ENCODE data around the gene DISC1.
"Not testable (repeated sequence)": the region's sequence is repeated elsewhere in the genome, so short reads cannot be mapped to it uniquely, and the experiment has no call there.

Gene DISC1

DNA sequence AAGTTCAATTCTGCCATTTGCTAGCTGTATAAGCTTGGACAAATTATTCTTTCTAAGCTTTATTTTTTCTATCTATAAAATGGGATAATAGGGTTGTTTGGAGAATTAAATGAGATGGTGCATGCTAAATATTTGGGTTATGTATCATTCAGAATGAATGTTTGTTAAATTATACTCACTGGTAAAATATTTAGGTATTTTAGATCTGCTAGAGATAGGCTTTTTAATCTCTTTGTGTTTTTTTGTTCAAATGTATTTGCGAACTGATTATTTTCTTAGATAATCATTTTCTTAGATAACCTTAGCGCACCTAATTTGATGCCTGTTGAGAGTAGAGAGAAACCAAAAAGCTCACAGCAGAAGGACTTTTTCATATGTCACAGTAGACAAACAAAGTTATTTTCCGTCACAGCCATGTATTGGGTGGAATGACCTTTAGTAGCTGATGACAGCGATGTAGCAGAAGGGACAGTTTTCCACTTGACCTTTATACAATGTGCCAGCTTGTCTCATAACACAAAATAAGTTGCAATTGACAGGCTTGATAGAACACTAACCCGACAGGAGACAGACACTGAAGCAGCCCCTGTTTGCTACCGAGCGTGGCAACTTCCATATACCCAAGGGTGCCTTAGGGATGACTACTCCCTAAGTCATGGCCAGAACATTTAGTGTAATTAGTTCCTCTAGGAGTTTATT is 93.0 kb downstream of the DISC1 start:
- no peak for DNase-seq (ENCODE audit: insufficient read length, low spot score)
- FAIRE-seq = no peak
- no peak for TF ChIP-seq TAF1 (IDR thresholded peaks at IDR 0.05; ENCODE audit: low read depth, low read length)
- TF ChIP-seq SPI1 (IDR thresholded peaks at IDR 0.05; ENCODE audit: low read depth, low read length) = no peak
- no peak for TF ChIP-seq POLR2AphosphoS5 (IDR thresholded peaks at IDR 0.05; ENCODE audit: low read depth, low read length)
- no peak for TF ChIP-seq POLR2A (IDR thresholded peaks at IDR 0.05; ENCODE audit: low read depth, low read length)
- no peak for TF ChIP-seq POU2F2 (IDR thresholded peaks at IDR 0.05; ENCODE audit: low read depth, low read length)
- TF ChIP-seq PAX5 (IDR thresholded peaks at IDR 0.05; ENCODE audit: insufficient read depth, low read length, severe bottlenecking) = no peak

- DNase-seq (ENCODE audit: insufficient read length, low spot score) (no peak), FAIRE-seq (no peak)
- TF ChIP-seq POU2F2 (IDR thresholded peaks at IDR 0.05; ENCODE audit: low read depth, low read length) (no peak), TAF1 (IDR thresholded peaks at IDR 0.05; ENCODE audit: low read depth, low read length) (no peak), POLR2AphosphoS5 (IDR thresholded peaks at IDR 0.05; ENCODE audit: low read depth, low read length) (no peak), SPI1 (IDR thresholded peaks at IDR 0.05; ENCODE audit: low read depth, low read length) (no peak), POLR2A (IDR thresholded peaks at IDR 0.05; ENCODE audit: low read depth, low read length) (no peak), PAX5 (IDR thresholded peaks at IDR 0.05; ENCODE audit: insufficient read depth, low read length, severe bottlenecking) (no peak)
Observed at GRCh38 chr1:231720652-231721325, 94.2 kb downstream of the DISC1 start.

- DNase-seq (ENCODE audit: insufficient read length, low spot score) (no peak), FAIRE-seq (no peak)
- TF ChIP-seq SPI1 (IDR thresholded peaks at IDR 0.05; ENCODE audit: low read depth, low read length) = no peak
- TF ChIP-seq POU2F2 (IDR thresholded peaks at IDR 0.05; ENCODE audit: low read depth, low read length) = no peak
- no peak for TF ChIP-seq TAF1 (IDR thresholded peaks at IDR 0.05; ENCODE audit: low read depth, low read length)
- no peak for TF ChIP-seq POLR2A (IDR thresholded peaks at IDR 0.05; ENCODE audit: low read depth, low read length)
- no peak for TF ChIP-seq POLR2AphosphoS5 (IDR thresholded peaks at IDR 0.05; ENCODE audit: low read depth, low read length)
- no peak for TF ChIP-seq PAX5 (IDR thresholded peaks at IDR 0.05; ENCODE audit: insufficient read depth, low read length, severe bottlenecking)
Observed at GRCh38 chr1:231721436-231721835, 94.8 kb downstream of the DISC1 start.

DNA sequence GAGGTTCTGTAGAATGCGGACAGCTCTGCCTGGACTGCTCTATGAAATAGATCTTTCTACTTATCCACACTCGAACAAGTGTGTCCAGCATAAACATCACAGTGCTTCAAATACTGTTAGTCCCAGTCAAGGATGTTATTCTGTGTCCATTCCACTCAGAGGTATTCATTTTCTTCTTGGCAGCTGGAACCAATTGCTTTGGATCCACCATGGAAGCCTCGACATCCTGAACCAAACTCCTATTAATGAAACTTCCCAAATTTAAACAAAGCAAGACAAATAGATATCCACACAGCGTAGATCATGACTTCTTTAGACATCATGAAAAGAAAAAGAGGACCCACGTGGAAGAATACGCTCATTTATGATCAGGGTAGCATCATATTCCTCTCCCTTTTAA is 95.8 kb downstream of the DISC1 start:
- FAIRE-seq (no peak), DNase-seq (ENCODE audit: insufficient read length, low spot score) (no peak)
- no peak for TF ChIP-seq TAF1 (IDR thresholded peaks at IDR 0.05; ENCODE audit: low read depth, low read length)
- no peak for TF ChIP-seq PAX5 (IDR thresholded peaks at IDR 0.05; ENCODE audit: insufficient read depth, low read length, severe bottlenecking)
- TF ChIP-seq POU2F2 (IDR thresholded peaks at IDR 0.05; ENCODE audit: low read depth, low read length) = no peak
- no peak for TF ChIP-seq POLR2A (IDR thresholded peaks at IDR 0.05; ENCODE audit: low read depth, low read length)

DNA sequence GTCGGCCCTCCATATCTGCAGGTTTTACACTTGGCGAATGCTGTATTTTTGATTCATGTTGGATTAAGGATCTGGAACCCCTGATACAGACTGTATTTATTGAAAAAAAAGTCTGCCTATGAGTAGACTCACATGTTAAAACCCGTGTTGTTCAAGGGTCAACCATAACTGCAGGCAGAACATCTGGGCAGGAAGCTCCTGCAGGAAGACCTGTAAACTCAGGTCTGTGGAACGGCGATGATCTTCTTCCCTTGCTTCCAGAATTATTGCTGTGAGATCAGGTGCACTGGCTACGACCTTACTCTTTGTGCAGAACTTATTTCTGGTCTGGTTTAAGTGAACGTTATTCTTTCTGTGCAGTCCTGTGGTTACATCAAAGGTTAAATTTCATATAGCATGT is 96.6 kb downstream of the DISC1 start:
- no peak for DNase-seq (ENCODE audit: insufficient read length, low spot score)
- FAIRE-seq = no peak
- no peak for TF ChIP-seq POU2F2 (IDR thresholded peaks at IDR 0.05; ENCODE audit: low read depth, low read length)
- TF ChIP-seq TAF1 (IDR thresholded peaks at IDR 0.05; ENCODE audit: low read depth, low read length) = no peak
- no peak for TF ChIP-seq PAX5 (IDR thresholded peaks at IDR 0.05; ENCODE audit: insufficient read depth, low read length, severe bottlenecking)
- TF ChIP-seq POLR2A (IDR thresholded peaks at IDR 0.05; ENCODE audit: low read depth, low read length) = no peak
- no peak for TF ChIP-seq POLR2AphosphoS5 (IDR thresholded peaks at IDR 0.05; ENCODE audit: low read depth, low read length)
- no peak for TF ChIP-seq SPI1 (IDR thresholded peaks at IDR 0.05; ENCODE audit: low read depth, low read length)

DNA sequence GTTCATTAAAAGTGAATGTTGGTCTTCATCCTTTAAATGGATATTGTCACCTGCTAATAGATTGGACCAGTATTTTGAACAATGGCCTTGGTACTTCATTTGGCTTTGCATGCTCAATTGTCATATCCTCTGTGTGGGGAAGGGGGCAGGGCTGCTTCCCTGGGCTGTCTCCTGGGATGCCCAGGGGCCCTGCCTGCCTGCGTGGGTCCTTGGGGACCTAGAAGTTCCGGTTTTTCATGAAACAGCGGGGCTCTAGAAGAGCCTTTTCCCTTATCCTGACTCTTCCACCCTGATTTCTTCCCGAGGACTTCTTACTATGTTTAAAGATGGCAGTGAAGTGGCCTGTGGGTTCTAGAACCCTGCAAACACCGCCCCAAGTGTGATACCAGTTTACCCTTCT is 97.5 kb downstream of the DISC1 start:
- DNase-seq (ENCODE audit: insufficient read length, low spot score) (no peak), FAIRE-seq (no peak)
- TF ChIP-seq TAF1 (IDR thresholded peaks at IDR 0.05; ENCODE audit: low read depth, low read length) (no peak), POLR2A (IDR thresholded peaks at IDR 0.05; ENCODE audit: low read depth, low read length) (no peak), PAX5 (IDR thresholded peaks at IDR 0.05; ENCODE audit: insufficient read depth, low read length, severe bottlenecking) (no peak), POLR2AphosphoS5 (IDR thresholded peaks at IDR 0.05; ENCODE audit: low read depth, low read length) (no peak), SPI1 (IDR thresholded peaks at IDR 0.05; ENCODE audit: low read depth, low read length) (no peak), POU2F2 (IDR thresholded peaks at IDR 0.05; ENCODE audit: low read depth, low read length) (no peak)

DNA sequence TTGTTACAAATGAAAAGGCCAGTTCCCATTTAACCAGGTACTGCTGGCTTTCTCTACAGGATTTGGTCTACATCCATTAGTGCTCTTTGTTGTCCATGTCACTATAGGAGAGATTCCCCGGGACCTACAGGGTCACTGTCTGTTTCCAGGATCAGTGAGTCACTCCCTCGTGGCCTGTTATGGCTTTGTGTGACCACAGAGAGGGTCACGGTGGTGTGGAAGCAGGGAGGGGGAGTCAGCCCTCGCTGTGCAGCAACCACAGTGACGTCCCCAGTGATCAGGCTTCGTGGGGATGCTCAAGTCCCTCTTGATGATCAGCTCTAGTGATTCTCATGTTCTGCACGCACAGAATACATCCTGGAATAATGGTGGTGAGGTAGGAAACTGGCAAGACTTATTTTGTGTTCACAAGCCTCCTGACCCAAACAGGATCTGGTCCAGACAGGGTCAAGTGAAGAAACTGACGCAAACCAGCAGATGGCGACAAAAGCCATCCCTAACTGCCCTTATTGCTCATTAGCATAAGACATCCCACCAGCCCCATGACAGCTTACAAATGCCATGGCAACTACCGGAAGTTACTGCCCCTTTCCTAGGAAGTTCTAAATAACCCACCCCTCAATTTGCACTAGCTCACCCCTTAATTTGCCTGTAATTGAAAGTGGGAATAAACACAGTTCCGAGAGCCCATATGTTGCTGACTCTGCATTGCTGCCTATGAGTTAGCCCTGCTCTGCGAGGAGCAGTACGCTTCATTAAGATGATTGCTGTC is 98.5 kb downstream of the DISC1 start:
- no peak for TF ChIP-seq PAX5 (IDR thresholded peaks at IDR 0.05; ENCODE audit: insufficient read depth, low read length, severe bottlenecking)
- no peak for TF ChIP-seq TAF1 (IDR thresholded peaks at IDR 0.05; ENCODE audit: low read depth, low read length)
- no peak for TF ChIP-seq SPI1 (IDR thresholded peaks at IDR 0.05; ENCODE audit: low read depth, low read length)
- TF ChIP-seq POU2F2 (IDR thresholded peaks at IDR 0.05; ENCODE audit: low read depth, low read length) = no peak
- TF ChIP-seq POLR2AphosphoS5 (IDR thresholded peaks at IDR 0.05; ENCODE audit: low read depth, low read length) = no peak
- TF ChIP-seq POLR2A (IDR thresholded peaks at IDR 0.05; ENCODE audit: low read depth, low read length) = no peak
- no peak for FAIRE-seq

DNA sequence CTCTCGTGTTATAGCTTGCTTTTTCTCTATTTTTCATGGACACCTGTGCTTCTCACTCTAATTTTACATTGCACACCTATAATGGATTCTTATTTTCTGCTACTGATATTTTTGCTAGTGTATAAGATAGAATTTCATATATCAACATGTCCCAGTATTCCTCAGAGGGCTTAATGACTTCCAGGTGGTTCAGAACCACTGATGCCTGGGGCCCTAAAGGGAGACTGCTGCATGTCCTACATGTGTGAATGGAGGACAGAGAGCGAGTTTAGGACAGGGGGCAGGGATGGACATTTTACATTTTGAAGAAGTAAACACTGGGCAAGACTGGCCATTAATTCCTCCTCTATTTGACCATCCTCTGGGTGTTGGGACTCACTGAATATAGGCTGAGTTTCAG is 100.6 kb downstream of the DISC1 start:
- DNase-seq (ENCODE audit: insufficient read length, low spot score) (no peak), FAIRE-seq (no peak)
- TF ChIP-seq POLR2A (IDR thresholded peaks at IDR 0.05; ENCODE audit: low read depth, low read length) = no peak
- TF ChIP-seq PAX5 (IDR thresholded peaks at IDR 0.05; ENCODE audit: insufficient read depth, low read length, severe bottlenecking) = no peak
- TF ChIP-seq POU2F2 (IDR thresholded peaks at IDR 0.05; ENCODE audit: low read depth, low read length) = no peak
- no peak for TF ChIP-seq TAF1 (IDR thresholded peaks at IDR 0.05; ENCODE audit: low read depth, low read length)
- TF ChIP-seq POLR2AphosphoS5 (IDR thresholded peaks at IDR 0.05; ENCODE audit: low read depth, low read length) = no peak
- no peak for TF ChIP-seq SPI1 (IDR thresholded peaks at IDR 0.05; ENCODE audit: low read depth, low read length)

More for the DNA sequence above, 98.5 kb downstream of the DISC1 start:
- peak; percentile 6 for DNase-seq (ENCODE audit: insufficient read length, low spot score)

GRCh38 chr1:231728987-231729386 is 102.4 kb downstream of the DISC1 start:
- FAIRE-seq = not testable (repeated sequence)

More at GRCh38 chr1:231728987-231729386, 102.4 kb downstream of the DISC1 start:
- not testable (repeated sequence) for DNase-seq (ENCODE audit: insufficient read length, low spot score)

All from GM12891 (cell line).